Glutamatergic neuron (in vitro differentiated cells): ENCODE results near the gene TMEM81. TPM values are rescaled to one million over a fixed set of nuclear protein-coding genes. Genes with fewer than 3 reads are reported as not detected.
A peak's percentile ranks its signal among the peaks of the same experiment; 100 is the strongest.

Experiments used
- DNase-seq: peaks from one replicate; pipeline ENCODE4 v3.0.0; 2022
- H3K27ac Mint-ChIP-seq: one replicate; pipeline ENCODE4 v1.8.0; 2020; ENCODE audit warnings: mild to moderate bottlenecking, mixed read lengths, inconsistent platforms; ENCODE audit not compliant: unreplicated experiment
- H3K27me3 Mint-ChIP-seq: one replicate; pipeline ENCODE4 v1.8.0; 2020; ENCODE audit warnings: mild to moderate bottlenecking, moderate library complexity, mixed read lengths, inconsistent platforms; ENCODE audit not compliant: unreplicated experiment
- H3K36me3 Mint-ChIP-seq: one replicate; pipeline ENCODE4 v1.8.0; 2020; ENCODE audit warnings: mild to moderate bottlenecking, mixed read lengths, inconsistent platforms; ENCODE audit not compliant: unreplicated experiment
- H3K4me1 Mint-ChIP-seq: one replicate; pipeline ENCODE4 v1.8.0; 2020; ENCODE audit warnings: mild to moderate bottlenecking, low read depth, mixed read lengths, inconsistent platforms; ENCODE audit not compliant: unreplicated experiment
- H3K4me3 Mint-ChIP-seq: one replicate; pipeline ENCODE4 v1.8.0; 2020; ENCODE audit warnings: mild to moderate bottlenecking, mixed read lengths, inconsistent platforms; ENCODE audit not compliant: unreplicated experiment
- H3K9me3 Mint-ChIP-seq: one replicate; pipeline ENCODE4 v1.8.0; 2020; ENCODE audit warnings: mild to moderate bottlenecking, moderate library complexity, mixed read lengths, inconsistent platforms; ENCODE audit not compliant: unreplicated experiment
- CTCF ChIP-seq: fragments of 200-600 bp; sonication (generic); IDR thresholded peaks from one replicate; pipeline ENCODE4 v1.5.0; 2021; ENCODE audit not compliant: partially characterized antibody, unreplicated experiment
- total RNA-seq: library from RNA; stranded (reverse); fragmentation: NEBNext Ultra II Directional; extraction: Animal tissue kit (Norgen Biotek cat#: 25700); gene quantifications from one replicate; pipeline ENCODE4 v1.2.1, GENCODE V29; 2021; ENCODE audit not compliant: unreplicated experiment

Gene TMEM81
- total RNA-seq, 1 donor from 2014 or later = 9.3 TPM

GRCh38 chr1:205054013-205054412 lies 30.2 kb downstream of the TMEM81 start:
- Mint-ChIP-seq H3K27ac (peak overlapping the region; percentile 52), H3K4me1 (peaks cover 62% of the 10 kb centered on the region), H3K36me3 (no peaks in the 10 kb centered on the region), H3K27me3 (peaks cover 19% of the 10 kb centered on the region), H3K9me3 (peaks cover 14% of the 10 kb centered on the region), H3K4me3 (peak overlapping the region; percentile 57)
- DNase-seq = no peak
- TF ChIP-seq CTCF = no peak

- Mint-ChIP-seq H3K9me3 (peaks cover 15% of the 10 kb centered on the region), H3K27me3 (peaks cover 22% of the 10 kb centered on the region), H3K27ac (peak overlapping the region; percentile 15), H3K36me3 (no peaks in the 10 kb centered on the region), H3K4me3 (peak overlapping the region; percentile 57), H3K4me1 (peaks cover 69% of the 10 kb centered on the region)
- DNase-seq = no peak
- TF ChIP-seq CTCF = no peak
Measured at GRCh38 chr1:205053296-205053695, 31.0 kb downstream of the TMEM81 start.

- TF ChIP-seq CTCF = no peak
- Mint-ChIP-seq H3K4me3 (peak overlapping the region; percentile 42), H3K36me3 (no peaks in the 10 kb centered on the region), H3K9me3 (peaks cover 15% of the 10 kb centered on the region), H3K27me3 (peaks cover 22% of the 10 kb centered on the region), H3K4me1 (peaks cover 73% of the 10 kb centered on the region), H3K27ac (peak overlapping the region; percentile 59)
- DNase-seq = peak; percentile 44
Measured at GRCh38 chr1:205052690-205053089, 31.6 kb downstream of the TMEM81 start.

GRCh38 chr1:205049479-205049878 lies 34.8 kb downstream of the TMEM81 start:
- H3K27me3 Mint-ChIP-seq = peaks cover 18% of the 10 kb centered on the region
- DNase-seq = no peak
- H3K4me1 Mint-ChIP-seq = peaks cover 63% of the 10 kb centered on the region

GRCh38 chr1:205048382-205048781 lies 35.9 kb downstream of the TMEM81 start:
- Mint-ChIP-seq H3K4me3 (peak overlapping the region; percentile 64), H3K27me3 (peaks cover 19% of the 10 kb centered on the region), H3K36me3 (no peaks in the 10 kb centered on the region), H3K4me1 (peaks cover 54% of the 10 kb centered on the region), H3K9me3 (peaks cover 10% of the 10 kb centered on the region), H3K27ac (peak overlapping the region; percentile 29)
- TF ChIP-seq CTCF = no peak
- no peak for DNase-seq

More at GRCh38 chr1:205049479-205049878, 34.8 kb downstream of the TMEM81 start:
- Mint-ChIP-seq H3K27ac (peak overlapping the region; percentile 29), H3K9me3 (peaks cover 10% of the 10 kb centered on the region), H3K4me3 (no peak overlapping the region), H3K36me3 (no peaks in the 10 kb centered on the region)
- no peak for TF ChIP-seq CTCF
